Measurements from ENCODE around the gene KDM4F. TPM values are rescaled to one million over a fixed set of nuclear protein-coding genes. Genes with fewer than 3 reads are reported as not detected.

KDM4F gene
- total and polyA plus RNA-seq, 2 of the 8 experiments (the other 6 are each of a cell fraction or from before 2014, with no cell fraction given), result not detected

- Histone ChIP-seq H3K9ac (replicated peaks in 1 of 4; ENCODE audit: extremely low read depth in 1 of 4, low read depth in 3 of 4, low read length in 3 of 4) (no peak overlapping the region), H3K27ac (ENCODE audit: low read depth, low read length) (no peak overlapping the region), H4K5ac (ENCODE audit: insufficient read length, low read depth, low read length) (no peak overlapping the region), H3K4me3 (ENCODE audit: extremely low read depth in 1 of 4, insufficient read depth in 2 of 4, low read depth in 3 of 4, low read length in 4 of 4) (no peak overlapping the region), H3K9me3 (ENCODE audit: insufficient read depth in 2 of 2, low read depth in 1 of 2, low read length in 1 of 2) (no peaks in the 10 kb centered on the region), H3K79me2 (ENCODE audit: control insufficient read depth in 1 of 2, insufficient read depth in 2 of 2, low read length in 2 of 2) (no peaks in the 10 kb centered on the region), H4K91ac (replicated peaks; ENCODE audit: insufficient read length, low read length) (no peak overlapping the region), H4K8ac (ENCODE audit: extremely low read depth, insufficient read depth, low read length) (no peak overlapping the region), H3K56ac (replicated peaks; ENCODE audit: insufficient read length, low read depth, low read length) (no peak overlapping the region), H3K18ac (ENCODE audit: extremely low read depth, low read length) (no peak overlapping the region), H2BK12ac (ENCODE audit: low read depth, low read length) (no peak overlapping the region), H2BK120ac (replicated peaks; ENCODE audit: low read depth, low read length) (no peak overlapping the region), H2BK5ac (ENCODE audit: low read depth, low read length) (no peak overlapping the region), H3K79me1 (ENCODE audit: low read depth, low read length) (no peaks in the 10 kb centered on the region), H2AK5ac (ENCODE audit: low read depth, low read length) (no peak overlapping the region), H3K4ac (replicated peaks; ENCODE audit: insufficient read length, low read depth, low read length) (no peak overlapping the region), H2BK20ac (ENCODE audit: low read length) (no peak overlapping the region), H3K27me3 (replicated peaks in 1 of 4; ENCODE audit: control insufficient read depth in 3 of 4, extremely low read depth in 1 of 4, insufficient read depth in 3 of 4, low read length in 3 of 4) (no peaks in the 10 kb centered on the region; a peak in 3 of 7 replicates), H3K4me1 (replicated peaks in 1 of 4; ENCODE audit: control insufficient read depth in 3 of 4, insufficient read depth in 4 of 4, low read length in 3 of 4) (no peaks in the 10 kb centered on the region), H3K23ac (ENCODE audit: insufficient read length) (no peak overlapping the region), H3K23me2 (ENCODE audit: low read depth, low read length) (no peaks in the 10 kb centered on the region), H2BK15ac (ENCODE audit: low read length) (no peak overlapping the region), H3K36me3 (ENCODE audit: control insufficient read depth in 2 of 4, insufficient read depth in 4 of 4, low read length in 3 of 4) (no peaks in the 10 kb centered on the region), H3K14ac (ENCODE audit: insufficient read length) (no peak overlapping the region), H4K20me1 (replicated peaks in 1 of 2; ENCODE audit: control insufficient read depth in 1 of 2, insufficient read depth in 2 of 2, low read length in 2 of 2) (no peaks in the 10 kb centered on the region), H2AFZ (ENCODE audit: low read length) (no peak overlapping the region), H3K4me2 (ENCODE audit: insufficient read depth in 1 of 2, low read depth in 2 of 2, low read length in 2 of 2) (no peak overlapping the region)
- POLR2A ChIA-PET (ENCODE audit: partially characterized antibody), result interaction anchor here (0.6 to 6.1 kb wide), 2 partner anchors 8 to 726 kb away, joined by 3 to 28 read pairs; partner anchors contain the start of gene SRSF8
- no peak for DNase-seq (ENCODE audit: low read depth in 1 of 2, low spot score in 2 of 2)
- CTCF ChIA-PET (ENCODE audit: partially characterized antibody), result interaction anchor here (1.1 to 4.1 kb wide), 2 partner anchors 10 to 11 kb away, joined by 4 to 25 read pairs; partner anchors contain the start of gene SRSF8
- no peak for FAIRE-seq
- 88% methylated on average over 6 of the region's 6 CpGs; no CpG with 5 or more reads in 1 of the 2 experiments for WGBS, 2 experiments (ENCODE audit: extremely low coverage in 1 of 2, insufficient coverage in 1 of 2, insufficient read length in 1 of 2, insufficient replicate concordance in 2 of 2, low coverage in 1 of 2, low lambda C conversion rate in 2 of 2, missing lambda C conversion rate in 1 of 2)
- TF ChIP-seq SP2 (IDR thresholded peaks at IDR 0.05; ENCODE audit: low read length) (no peak), SIRT6 (IDR thresholded peaks at IDR 0.05; ENCODE audit: low read length) (no peak), RBBP5 (IDR thresholded peaks at IDR 0.05; ENCODE audit: borderline replicate concordance, low read depth, low read length) (no peak), SUZ12 (IDR thresholded peaks at IDR 0.05; ENCODE audit: low read length) (no peak), SIX5 (IDR thresholded peaks at IDR 0.05; ENCODE audit: low read depth, low read length) (no peak), KDM4A (IDR thresholded peaks at IDR 0.05; ENCODE audit: low read depth, low read length, severe bottlenecking) (no peak), RNF2 (IDR thresholded peaks at IDR 0.05; ENCODE audit: borderline replicate concordance, low read depth, low read length, missing control alignments, poor library complexity, severe bottlenecking) (no peak), TAF7 (optimal IDR thresholded peaks at IDR 0.05; ENCODE audit: borderline replicate concordance, low read depth, low read length) (no peak), SRF (IDR thresholded peaks at IDR 0.05; ENCODE audit: low read depth, low read length) (no peak), POLR2A (IDR thresholded peaks at IDR 0.05; ENCODE audit: control extremely low read depth in 1 of 2, low read depth in 2 of 2, low read length in 2 of 2) (no peak)
These were observed 9.8 kb downstream of the KDM4F start for GRCh38 chr11:95059046-95059445.
